ENCODE data around the gene BEGAIN.

Gene BEGAIN, protein sequence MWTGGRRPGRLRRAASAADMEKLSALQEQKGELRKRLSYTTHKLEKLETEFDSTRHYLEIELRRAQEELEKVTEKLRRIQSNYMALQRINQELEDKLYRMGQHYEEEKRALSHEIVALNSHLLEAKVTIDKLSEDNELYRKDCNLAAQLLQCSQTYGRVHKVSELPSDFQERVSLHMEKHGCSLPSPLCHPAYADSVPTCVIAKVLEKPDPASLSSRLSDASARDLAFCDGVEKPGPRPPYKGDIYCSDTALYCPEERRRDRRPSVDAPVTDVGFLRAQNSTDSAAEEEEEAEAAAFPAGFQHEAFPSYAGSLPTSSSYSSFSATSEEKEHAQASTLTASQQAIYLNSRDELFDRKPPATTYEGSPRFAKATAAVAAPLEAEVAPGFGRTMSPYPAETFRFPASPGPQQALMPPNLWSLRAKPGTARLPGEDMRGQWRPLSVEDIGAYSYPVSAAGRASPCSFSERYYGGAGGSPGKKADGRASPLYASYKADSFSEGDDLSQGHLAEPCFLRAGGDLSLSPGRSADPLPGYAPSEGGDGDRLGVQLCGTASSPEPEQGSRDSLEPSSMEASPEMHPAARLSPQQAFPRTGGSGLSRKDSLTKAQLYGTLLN

DNA sequence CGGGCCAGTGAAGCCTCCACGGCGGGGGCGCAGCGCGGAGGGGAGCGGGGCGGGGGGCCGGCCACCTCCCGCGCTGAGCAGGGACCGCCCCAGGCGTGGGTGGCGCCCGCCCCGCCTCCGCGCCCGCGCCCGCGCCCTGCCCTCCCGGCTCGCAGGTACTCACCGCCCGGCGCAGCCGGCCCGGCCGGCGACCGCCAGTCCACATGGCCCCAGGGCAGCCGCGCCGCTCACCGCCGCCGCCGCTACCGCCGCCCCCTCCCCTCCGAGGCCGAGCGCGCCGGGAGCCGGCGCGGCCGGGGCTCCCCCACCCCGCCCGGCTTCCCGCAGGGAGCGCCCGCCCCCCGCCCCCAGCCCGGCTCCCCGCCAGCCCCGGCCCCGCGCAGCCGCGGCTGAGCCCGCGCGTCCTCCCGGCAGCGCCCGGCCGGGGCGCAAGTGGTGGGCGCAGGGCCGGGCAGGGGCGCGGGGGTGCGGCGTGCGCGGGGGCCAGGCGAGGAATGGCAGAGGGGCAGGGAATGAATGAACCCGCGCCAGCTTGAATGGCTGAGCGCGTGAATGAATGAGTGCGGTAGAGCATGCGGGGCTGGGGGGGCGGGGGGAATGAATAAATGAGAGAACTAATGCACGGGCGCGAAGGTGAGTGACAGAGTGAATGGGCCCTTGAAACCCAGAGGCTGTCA is at the start of gene BEGAIN:
Gene BEGAIN, minus strand, starts transcription at position 332 of the 677 bp plus-strand sequence. Its CDS starts 127 bp downstream, at position 205.
- DNase-seq, result no peak

DNA sequence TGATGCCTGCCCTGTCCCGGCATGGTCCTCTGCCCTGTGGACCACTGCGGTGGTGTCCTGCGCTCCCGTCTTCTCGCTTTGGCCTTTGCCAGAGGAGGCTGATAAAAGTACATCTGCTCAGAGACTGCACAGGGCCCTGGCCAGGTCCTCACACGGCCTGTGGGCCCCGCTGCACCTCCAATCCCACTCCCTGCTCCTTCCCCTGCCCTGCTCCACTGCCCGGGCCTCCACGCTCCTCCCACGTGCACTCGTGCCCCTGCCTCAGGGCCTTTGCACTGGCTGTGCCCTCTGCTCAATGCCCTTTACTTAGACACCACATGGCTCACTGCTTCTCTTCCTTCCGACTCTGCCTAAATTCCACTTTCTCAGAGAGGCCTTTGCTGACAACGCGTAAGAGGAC is 49.3 kb upstream of the BEGAIN start:
- DNase-seq, result no peak

DNA sequence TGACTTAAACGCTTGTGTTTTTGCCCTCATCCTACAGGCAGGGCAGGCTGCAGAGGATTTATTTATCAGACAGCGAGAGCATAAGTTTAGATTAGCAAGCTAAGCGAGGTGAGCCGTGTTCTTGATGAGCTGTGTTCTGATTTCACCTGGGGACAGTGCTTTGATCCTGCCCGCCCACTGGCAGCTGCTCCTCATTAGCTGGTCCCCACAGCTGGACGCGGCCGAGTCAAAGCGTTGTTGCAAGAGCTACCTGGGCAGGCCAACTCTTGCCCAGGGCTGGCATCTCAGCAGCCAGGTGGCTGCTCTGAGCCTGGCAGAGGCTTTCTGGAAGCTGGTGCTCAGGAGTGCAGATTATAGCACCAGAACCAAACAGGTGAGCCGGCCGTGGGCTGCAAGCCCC is 46.8 kb upstream of the BEGAIN start:
- no peak for DNase-seq

DNA sequence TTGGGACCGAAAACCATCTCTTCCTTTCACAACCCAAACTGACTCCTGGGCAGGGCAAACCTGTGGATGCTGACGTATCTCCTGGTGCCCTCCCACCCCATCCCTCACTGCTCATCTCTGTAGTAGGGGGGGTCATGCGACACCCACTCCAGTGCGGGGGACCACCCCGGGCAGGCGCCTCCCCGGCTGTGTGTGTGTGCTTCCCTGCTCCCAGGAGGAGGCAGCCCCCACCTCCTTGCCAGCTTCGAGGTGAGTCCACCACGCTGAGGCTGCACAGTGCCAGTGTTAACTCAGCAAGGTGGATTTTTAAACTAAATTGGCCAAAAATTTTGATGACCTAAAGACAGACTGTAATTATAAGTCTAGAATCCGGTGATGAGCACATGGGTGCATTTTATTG is 46.2 kb upstream of the BEGAIN start:
- DNase-seq, result no peak

DNA sequence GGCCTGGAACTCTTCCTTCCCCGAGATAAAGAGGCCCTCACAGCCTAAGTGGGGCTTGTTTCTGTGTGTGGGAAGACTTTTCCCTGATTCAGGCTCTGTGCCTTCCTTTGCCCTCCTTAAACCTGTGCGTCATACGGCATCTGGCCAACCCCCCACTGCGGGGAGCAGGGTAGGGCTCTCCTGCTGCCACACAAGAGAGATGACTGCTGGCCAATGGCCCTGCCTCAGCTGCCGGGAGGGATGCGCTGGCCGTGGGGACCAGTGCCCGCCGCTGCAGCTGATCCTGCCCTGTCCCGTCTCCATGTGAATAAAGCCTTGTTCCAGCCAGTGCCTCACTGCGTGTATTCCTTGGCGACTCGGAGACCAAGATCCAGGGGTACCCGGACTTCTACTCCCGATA is 42.5 kb upstream of the BEGAIN start:
- DNase-seq, result no peak

DNA sequence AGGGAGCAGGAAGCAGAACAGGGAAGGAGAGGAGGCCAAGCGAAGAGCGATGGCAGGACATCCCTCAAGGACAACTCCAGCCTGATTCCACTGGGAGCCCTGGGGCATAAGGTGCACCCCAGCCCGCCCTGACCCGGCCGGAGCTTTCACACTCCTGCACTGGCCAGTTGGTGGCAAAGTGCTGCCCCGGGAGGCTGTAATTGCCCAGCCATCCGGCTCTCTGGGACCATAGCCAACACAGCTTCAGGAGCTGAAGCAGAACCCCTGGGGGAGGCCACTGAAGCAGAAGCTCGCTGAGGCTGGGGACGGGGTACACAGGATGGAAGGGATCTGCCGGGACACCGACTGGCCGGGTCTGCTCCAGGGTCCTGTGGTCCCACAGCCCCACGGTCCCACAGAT is 41.9 kb upstream of the BEGAIN start:
- DNase-seq, result no peak

DNA sequence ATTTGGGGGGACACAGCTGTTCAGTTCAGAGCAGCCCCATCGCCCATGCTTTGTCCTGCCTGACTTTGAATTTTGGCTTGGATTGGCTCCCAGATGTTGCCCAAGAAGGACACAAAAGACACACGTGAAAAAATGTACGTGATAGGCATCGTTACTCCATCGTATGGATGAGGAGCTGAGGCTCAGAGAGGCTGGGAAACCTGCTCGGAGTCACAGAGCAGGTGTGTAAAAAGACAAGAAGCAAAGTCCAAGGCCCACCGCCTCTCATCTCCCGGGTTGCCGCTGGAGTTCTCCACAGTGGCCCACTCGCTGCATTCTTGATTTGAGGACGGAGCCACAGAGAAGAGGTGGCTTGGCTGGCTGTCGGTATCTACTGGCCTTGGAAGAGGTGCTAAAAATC is 41.0 kb upstream of the BEGAIN start:
- DNase-seq, result no peak

DNA sequence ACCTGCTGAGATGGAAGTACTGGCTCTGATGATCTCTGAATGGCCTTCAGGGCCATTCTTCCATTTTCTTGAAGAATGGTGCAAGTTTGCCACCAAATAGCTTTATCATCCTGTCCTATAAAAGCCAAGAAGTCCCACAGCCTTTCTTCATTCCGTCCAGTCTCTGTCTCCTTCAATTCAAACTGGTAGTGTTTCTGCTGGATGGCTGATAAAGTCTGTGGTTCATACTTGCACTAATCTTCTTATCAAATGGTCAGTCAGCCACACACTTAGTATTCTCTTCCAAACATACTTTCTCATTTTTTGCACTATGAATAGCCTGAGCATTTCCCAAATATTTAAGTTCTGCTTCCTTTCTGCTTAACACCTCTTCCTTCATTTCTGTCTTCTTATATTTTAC is 39.4 kb upstream of the BEGAIN start:
- no peak for DNase-seq

DNA sequence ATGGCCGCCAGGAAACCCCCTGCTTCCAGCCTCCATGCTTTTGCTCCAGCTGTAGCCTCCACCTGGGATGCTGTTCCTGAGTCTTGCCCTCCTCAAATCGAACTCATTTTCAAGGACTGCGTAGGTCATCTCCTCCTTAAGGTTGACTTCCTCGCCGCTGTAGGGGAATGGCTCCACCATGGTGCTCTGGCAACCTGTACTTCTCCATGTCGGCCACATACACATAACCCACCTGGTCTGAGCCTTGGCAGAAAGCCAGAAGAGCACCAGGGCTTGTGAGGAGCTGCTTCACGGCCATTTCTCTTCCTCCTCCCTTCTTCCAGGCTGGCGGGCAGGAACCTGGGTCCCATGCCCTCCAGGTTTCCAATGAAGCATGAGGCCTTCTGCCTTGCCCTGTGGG is 36.7 kb upstream of the BEGAIN start:
- DNase-seq, result no peak

DNA sequence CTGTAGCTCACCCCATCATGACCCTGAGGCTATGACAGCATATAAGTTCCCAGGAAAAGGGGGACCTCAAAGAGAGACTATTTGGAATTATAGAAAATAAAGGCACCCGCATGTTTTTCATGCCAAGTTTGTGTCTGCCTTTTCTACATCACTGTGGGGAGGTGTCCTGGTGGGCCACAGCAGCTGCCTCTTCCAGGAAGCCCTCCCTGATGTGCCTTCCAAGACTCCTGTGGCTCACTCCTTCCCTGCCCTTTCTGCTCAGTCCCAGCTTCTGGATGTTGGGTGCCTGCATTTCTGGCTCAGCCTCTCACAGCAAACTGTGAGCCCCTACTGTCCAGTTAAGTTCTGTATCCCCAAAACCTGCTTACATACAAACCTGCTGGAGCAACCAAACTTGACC is 36.3 kb upstream of the BEGAIN start:
- DNase-seq, result no peak

DNA sequence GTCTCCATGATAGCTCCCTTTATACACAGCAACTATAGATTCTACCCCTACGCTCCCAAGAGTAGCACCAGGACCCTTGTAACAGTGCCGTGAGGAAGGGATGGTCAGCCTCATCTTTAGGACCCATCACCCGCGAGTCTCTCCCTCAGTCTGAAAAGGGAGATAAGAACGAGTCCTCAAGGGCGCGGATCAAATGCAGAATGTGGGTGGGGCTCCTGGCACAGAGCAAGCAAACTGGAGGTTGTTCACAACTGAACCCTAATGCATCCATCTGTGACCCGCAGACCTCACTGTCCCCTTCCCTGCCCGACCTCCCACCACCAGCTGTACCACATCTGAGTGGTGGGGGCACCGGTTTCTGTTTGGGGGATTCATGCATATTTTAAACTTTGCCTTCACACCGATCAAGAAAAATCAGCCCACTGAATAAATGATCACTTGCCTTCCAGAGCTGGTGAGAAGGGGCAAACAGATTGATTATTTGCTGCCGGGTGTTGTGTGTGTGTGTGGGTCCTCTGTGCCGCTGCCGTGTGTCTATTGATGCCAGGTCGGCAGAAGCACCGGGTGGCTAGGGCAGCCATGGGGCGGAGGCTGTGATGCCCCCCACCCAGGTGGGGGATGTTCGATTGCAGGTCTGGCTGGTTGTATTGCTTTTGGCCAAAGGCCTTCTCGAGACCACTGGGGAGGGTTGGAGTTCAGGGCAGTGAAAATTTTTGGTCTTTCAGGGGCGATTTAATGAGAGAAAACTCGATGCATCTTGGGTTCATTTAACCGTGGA is 35.7 kb upstream of the BEGAIN start:
- no peak for DNase-seq

DNA sequence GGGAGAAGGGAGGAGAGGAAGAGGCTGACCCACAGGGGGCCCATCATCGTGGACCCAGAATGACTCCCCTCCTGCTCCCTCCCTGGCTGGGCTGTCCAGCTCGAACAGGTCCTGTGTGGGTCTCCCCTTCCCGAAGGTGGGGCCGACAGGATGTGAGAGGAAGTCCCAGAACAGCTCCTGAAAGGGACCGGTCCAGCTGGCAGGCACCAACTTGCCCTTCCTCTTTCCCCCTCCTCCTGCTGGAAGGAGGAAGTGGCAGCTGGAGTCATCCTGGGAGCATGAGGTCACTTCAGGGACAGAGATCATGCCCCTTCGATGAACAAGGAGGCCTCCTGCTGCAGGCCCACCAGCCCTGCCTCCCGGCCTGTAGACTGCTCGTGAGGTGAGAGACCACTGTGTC is 35.0 kb upstream of the BEGAIN start:
- no peak for DNase-seq

DNA sequence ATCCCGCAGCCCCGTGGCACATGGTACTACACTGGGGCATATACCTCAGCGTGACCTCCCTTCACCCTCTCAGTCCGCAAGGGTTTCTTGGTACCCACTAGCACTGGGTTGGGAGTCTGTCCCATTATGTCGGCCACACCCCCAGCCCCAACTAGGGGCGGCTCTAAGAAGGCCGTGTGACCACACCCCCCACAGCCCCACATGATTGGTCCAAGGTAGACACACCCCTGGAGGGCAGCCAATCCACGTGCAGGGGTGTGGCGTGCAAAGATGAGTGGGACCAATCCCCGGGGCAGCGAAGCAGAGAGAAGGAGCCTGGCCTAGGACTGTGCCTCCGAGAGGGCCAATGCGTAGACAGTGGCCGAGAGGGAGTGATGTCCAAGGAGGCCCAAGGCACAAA is 34.6 kb upstream of the BEGAIN start:
- DNase-seq, result no peak

DNA sequence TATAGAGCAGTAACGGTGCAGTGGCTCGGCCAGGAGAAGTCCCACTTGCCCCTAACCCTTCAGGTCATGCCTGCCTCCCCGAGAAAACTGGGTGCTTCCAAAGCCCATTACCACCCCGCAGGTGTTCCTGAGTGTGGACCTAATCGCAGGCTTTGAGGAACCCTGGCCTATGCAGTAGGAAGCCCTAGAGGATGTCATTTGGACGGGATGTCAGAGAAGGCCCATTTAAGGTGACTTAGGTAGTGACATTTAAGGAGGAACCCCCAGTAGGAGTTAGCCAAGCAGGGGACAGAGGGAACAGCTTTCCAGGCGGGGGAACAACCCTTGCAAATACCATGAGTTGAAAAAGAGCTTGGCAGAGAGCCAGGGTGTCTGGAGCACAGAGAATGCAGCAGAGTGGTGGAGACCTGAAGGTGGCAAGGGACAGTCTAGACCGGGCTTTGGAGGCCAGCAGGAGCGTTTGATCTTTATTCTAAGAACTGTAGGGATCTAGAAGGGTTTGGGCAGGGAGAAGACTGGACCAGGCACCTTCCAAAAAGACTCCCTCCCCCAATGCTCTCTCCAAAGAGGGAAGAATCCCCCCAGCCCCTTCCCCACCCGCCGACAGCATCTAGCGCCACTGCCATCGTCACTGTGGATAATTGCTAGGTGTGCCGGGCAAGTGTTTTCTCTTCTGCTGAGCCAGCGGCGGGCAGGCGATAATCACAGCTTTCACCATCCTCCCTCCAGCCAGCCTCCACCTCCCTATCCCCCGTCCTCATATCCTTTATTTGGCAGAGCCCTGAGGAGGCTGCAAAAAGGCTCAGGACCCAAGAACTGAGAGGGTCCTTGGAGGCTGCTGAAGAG is 33.3 kb upstream of the BEGAIN start:
- no peak for DNase-seq

DNA sequence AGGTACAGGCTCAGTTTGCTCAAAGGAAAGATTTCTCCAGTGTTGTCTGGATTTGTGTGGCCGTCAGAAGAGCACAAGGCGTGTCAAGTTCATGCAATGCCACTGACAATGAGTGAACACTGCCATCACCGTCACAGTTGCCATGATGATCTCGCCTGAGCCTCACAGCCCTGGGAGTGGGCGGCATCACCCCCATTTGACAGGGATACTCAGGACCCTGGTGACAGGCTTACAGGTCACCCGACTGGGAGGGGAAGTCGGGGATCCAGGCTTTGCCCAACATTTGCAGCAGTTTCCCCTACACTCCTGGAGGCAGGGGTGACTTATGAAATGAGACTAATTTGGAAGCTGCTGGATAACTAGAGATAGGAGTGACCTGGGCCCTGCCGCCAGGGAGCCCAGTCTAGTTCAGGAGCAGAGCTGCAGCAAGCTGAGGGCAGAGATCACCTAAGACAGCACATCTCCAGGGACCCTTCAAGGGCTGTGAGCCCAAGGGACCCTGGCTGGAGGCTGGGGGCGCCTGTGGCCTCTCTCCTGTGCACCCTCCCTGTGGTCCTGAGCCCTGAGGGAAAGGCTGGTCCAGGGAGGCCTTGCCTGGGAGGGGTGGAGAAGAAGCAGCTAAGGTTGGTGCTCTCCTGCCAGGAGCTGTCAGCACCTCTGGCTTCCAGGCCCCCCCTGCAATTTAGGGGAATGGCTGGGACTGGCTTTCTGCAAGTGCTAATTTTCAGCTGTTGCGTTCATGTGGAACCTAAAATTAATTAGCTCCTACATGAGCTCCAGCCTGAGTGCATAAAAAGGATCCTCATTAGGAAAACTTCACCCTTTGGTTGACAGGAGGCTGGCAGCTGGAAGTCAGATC is 32.4 kb upstream of the BEGAIN start:
- no peak for DNase-seq

DNA sequence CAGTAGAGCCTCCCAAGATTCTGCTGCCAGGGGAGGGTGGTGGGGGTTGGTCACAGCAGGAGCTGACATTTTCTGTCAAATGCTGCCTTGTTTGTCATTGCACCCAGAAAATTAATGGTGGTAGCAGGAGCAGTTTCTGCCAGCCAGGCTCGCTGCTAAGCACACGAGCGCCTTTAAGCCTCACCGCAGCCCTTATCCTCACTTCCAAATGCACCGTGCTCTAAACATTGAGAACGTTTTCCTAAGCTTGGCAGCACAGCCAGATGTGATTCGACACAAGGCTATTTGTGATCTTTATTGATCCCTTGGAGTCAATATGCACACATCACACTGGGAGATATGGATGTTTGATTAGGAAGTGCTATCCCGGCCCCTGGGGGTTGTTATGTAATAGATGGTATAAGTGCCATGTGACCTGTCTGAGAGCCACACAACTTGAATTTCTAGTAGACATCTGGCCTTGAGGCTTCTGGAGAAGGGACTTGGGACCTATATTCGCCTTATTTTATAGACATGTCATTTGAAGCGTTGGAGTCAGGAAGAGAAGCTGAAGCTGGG is 31.6 kb upstream of the BEGAIN start:
- no peak for DNase-seq

DNA sequence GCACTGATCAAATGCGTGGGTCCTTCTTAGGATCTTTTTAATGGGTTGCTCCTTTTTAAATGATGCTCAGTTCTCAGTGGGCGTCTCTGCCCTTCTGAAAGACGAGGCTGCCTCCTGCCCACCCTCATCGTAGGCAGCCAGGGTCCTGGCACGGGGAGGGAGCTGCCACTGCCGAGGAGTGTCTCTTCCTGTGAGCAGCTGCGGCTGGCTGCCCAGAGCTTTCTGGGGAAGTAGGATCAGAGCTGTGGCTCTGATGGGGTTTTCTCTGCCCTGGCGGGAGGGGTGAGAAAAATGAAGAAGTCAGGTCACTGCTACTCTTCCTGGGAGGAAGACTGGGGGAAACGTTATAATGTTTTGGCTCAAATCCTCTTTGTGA is 31.1 kb upstream of the BEGAIN start:
- DNase-seq, result no peak

DNA sequence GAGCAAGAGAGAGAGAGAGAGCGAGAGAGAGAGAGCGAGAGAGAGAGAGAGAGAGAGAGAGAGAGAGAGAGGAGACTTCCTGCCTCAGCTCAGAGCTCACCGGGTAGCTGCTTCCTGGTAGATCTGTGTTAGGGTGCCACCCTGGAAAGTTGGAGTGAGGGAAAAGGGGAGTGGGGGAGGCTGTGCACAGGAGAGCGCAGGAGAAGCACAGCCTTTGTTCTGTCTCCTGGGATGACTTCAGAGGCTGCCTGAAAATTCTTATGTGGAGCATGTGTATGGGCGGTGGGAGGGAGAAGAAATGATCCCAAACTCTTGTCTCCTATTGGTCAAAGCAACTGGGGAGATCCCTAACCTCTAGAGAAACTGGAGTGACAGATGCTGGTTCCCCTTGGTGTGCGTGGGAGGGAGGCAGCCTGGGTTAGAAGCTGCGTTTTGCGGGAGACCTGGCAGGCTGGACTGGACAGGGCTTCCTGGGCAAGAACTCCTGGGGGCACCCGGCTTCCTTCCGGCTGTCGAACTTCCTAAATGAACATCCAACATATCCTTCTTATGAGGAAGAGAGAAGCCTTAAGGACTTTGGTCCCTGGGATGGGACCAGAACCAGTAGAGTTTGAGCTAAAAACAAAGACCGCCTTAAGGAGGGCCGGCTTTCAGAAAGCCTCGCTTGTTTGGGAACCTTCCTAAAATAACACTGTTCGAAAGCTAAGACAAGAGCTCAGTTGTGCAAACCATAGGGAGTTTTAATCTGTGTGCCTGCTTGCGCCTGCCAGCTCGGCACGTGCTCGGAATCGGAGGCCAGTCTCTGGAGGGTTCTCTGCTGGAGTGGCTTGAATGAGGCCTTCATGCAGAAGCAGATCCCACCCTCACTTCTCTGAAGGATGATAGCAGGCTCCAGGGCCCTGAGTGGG is 30.4 kb upstream of the BEGAIN start:
- no peak for DNase-seq

DNA sequence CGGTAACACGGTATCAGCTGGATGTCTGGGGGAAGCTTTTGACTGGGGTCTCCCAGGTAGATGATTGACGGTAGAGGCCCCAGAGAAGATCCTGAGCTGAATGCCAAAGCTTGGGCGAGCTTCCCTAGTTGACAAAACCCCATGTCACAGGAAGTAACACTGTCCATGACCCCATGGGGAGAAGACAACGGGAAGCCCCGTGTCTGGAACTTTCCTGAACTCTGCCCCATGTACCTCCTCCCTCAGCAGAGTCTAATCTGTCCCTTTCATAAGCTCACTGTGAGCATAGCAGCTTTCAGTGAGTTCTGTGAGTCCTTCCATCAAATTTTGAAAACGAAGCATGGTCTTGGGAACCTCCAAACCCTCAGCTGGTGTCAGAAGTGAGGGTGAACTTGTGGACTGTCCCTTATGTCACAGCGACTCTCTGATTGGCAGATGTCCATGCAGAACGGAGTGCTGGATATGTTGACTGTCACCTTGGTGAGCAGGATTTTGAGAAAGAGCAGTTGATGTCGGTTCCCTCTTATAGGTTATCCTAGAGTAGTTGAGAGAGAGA is 29.7 kb upstream of the BEGAIN start:
- no peak for DNase-seq
